Activated T-helper 1 cell treated with anti-CD3 and anti-CD28 coated beads, Interleukin-12 subunit alpha, Interleukin-12 subunit beta, Interleukin-2, Interleukin-4 antibody, amounts not matched to agents 30 ng/mL and 10 ng/mL and 1 ng/mL, durations not matched to agents 14 hours and 24 hours and 36 hours (primary cell): ENCODE results near the gene NPTXR. TPM values are rescaled to one million over a fixed set of nuclear protein-coding genes. Genes with fewer than 3 reads are reported as not detected.

Experiments used
- DNase-seq: peaks from one replicate; pipeline ENCODE4 v3.0.0; 2021; ENCODE audit warnings: low spot score
- H3K27ac Mint-ChIP-seq: one replicate; pipeline ENCODE4 v1.8.0; 2021; ENCODE audit warnings: mild to moderate bottlenecking, mixed read lengths
- H3K27me3 Mint-ChIP-seq: one replicate; pipeline ENCODE4 v1.8.0; 2022; ENCODE audit warnings: mild to moderate bottlenecking, moderate library complexity, mixed read lengths; ENCODE audit not compliant: insufficient read depth
- H3K36me3 Mint-ChIP-seq: one replicate; pipeline ENCODE4 v1.8.0; 2021; ENCODE audit warnings: low read depth, mixed read lengths
- H3K4me1 Mint-ChIP-seq: one replicate; pipeline ENCODE4 v1.8.0; 2021; ENCODE audit warnings: low read depth, mixed read lengths
- H3K4me3 Mint-ChIP-seq: one replicate; pipeline ENCODE4 v1.8.0; 2021; ENCODE audit warnings: mild to moderate bottlenecking, moderate library complexity, mixed read lengths
- H3K9me3 Mint-ChIP-seq: one replicate; pipeline ENCODE4 v1.8.0; 2021; ENCODE audit warnings: mixed read lengths
- intact Hi-C: fragments of 100-400 bp; cut with micrococcal nuclease; formaldehyde crosslinking; loops from one replicate; pipeline ENCODE4 v1.15.1; 2024
- total RNA-seq: library from RNA; stranded (reverse); gene quantifications from 2 replicates; pipeline ENCODE4 v1.2.3, GENCODE V29; 2022

Gene NPTXR
- total RNA-seq, 1 donor from 2014 or later = 1.2 TPM

- no peak overlapping the region for H3K27ac Mint-ChIP-seq
Measured at GRCh38 chr22:38774496-38775166, 69.2 kb downstream of the NPTXR start.

GRCh38 chr22:38773363-38773946 is 70.4 kb downstream of the NPTXR start:
- intact Hi-C loops = no loop called here
- no peaks in the 10 kb centered on the region for H3K36me3 Mint-ChIP-seq
- H3K4me1 Mint-ChIP-seq = no peaks in the 10 kb centered on the region
- no peak for DNase-seq
- H3K9me3 Mint-ChIP-seq = no peaks in the 10 kb centered on the region
- no peak overlapping the region for H3K4me3 Mint-ChIP-seq
- no peak overlapping the region for H3K27ac Mint-ChIP-seq
- peaks cover 5% of the 10 kb centered on the region for H3K27me3 Mint-ChIP-seq

More at GRCh38 chr22:38774496-38775166, 69.2 kb downstream of the NPTXR start:
- DNase-seq = no peak
- intact Hi-C loops = no loop called here
- Mint-ChIP-seq H3K27me3 (peaks cover 3% of the 10 kb centered on the region), H3K4me3 (no peak overlapping the region), H3K9me3 (no peaks in the 10 kb centered on the region), H3K36me3 (no peaks in the 10 kb centered on the region), H3K4me1 (no peaks in the 10 kb centered on the region)

- H3K36me3 Mint-ChIP-seq = no peaks in the 10 kb centered on the region
- intact Hi-C loops = no loop called here
- peaks cover 5% of the 10 kb centered on the region for H3K27me3 Mint-ChIP-seq
- no peak overlapping the region for H3K27ac Mint-ChIP-seq
- no peak overlapping the region for H3K4me3 Mint-ChIP-seq
- H3K9me3 Mint-ChIP-seq = no peaks in the 10 kb centered on the region
- no peaks in the 10 kb centered on the region for H3K4me1 Mint-ChIP-seq
- DNase-seq = no peak
Measured at GRCh38 chr22:38772623-38772873, 71.3 kb downstream of the NPTXR start.

- no peak for DNase-seq
- H3K4me1 Mint-ChIP-seq = no peaks in the 10 kb centered on the region
- no peaks in the 10 kb centered on the region for H3K9me3 Mint-ChIP-seq
- intact Hi-C loops = no loop called here
- peaks cover 5% of the 10 kb centered on the region for H3K27me3 Mint-ChIP-seq
- no peaks in the 10 kb centered on the region for H3K36me3 Mint-ChIP-seq
- H3K27ac Mint-ChIP-seq = no peak overlapping the region
- no peak overlapping the region for H3K4me3 Mint-ChIP-seq
Measured at GRCh38 chr22:38770257-38770949, 73.4 kb downstream of the NPTXR start.

Other genes with a start within 250 kb of the NPTXR start
- gene FAM227A, start 187.6 kb downstream of the NPTXR start, total RNA-seq = 0.16 and 0.78 TPM in 2 replicates
- gene CBY1, start 187.4 kb downstream of the NPTXR start, total RNA-seq = 8.6 and 8.8 TPM in 2 replicates
- 153 and 156 TPM in 2 replicates for gene TOMM22, start 162.1 kb downstream of the NPTXR start, total RNA-seq
- 77.7 and 86.0 TPM in 2 replicates for gene JOSD1, start 143.1 kb downstream of the NPTXR start, total RNA-seq
- 102 and 111 TPM in 2 replicates for gene GTPBP1, start 138.1 kb downstream of the NPTXR start, total RNA-seq
- gene SUN2, start 88.0 kb downstream of the NPTXR start, total RNA-seq = 146 and 154 TPM in 2 replicates
- gene DNAL4, start 49.9 kb downstream of the NPTXR start, total RNA-seq = 5.0 TPM in 2 replicates
- 171 and 178 TPM in 2 replicates for gene CBX6, start 28.2 kb upstream of the NPTXR start, total RNA-seq
- gene APOBEC3A, start 113.6 kb upstream of the NPTXR start, total RNA-seq = not detected in 2 replicates
- 17.9 and 19.5 TPM in 2 replicates for gene APOBEC3B, start 138.3 kb upstream of the NPTXR start, total RNA-seq
- gene APOBEC3C, start 170.2 kb upstream of the NPTXR start, total RNA-seq = 71.5 and 73.2 TPM in 2 replicates
- gene APOBEC3D, start 177.1 kb upstream of the NPTXR start, total RNA-seq = 23.6 and 26.9 TPM in 2 replicates
- 19.0 and 21.6 TPM in 2 replicates for gene APOBEC3F, start 196.8 kb upstream of the NPTXR start, total RNA-seq
- 53.7 and 56.7 TPM in 2 replicates for gene APOBEC3G, start 233.2 kb upstream of the NPTXR start, total RNA-seq